NCI-H2196 treated with DMSO at 0.1 percent for 48 hours (cell line): Measurements from ENCODE around the gene JAK1.
"Not testable (repeated sequence)": the region's sequence is repeated elsewhere in the genome, so short reads cannot be mapped to it uniquely, and the experiment has no call there.

Experiments
- DNase-seq: peaks from one replicate; lab custom pipeline; 2025; ENCODE audit not compliant: unreplicated experiment; lab: John Stamatoyannopoulos, UW

Gene JAK1

DNA sequence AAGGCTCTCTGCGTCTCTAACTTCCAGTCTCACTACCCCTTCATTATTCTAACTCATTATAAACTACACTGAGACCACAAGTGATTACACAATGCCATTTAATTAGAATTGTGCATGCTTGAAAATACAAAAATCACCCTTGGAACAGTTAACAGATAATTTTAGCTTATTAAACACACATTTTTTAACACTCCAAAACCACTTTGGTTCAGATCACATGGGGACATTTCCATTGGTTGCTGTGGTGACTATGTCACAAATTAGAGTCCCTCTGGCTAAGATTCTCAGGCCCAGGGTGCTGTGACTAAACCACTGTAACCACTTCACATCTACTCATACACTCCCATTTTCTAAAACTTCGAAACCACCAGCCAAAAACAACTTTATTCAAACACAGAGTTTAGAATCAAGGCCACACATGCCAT is 43.0 kb downstream of the JAK1 start:
- no peak for DNase-seq

GRCh38 chr1:64922336-64922735 is 44.0 kb downstream of the JAK1 start:
- DNase-seq, result no peak

DNA sequence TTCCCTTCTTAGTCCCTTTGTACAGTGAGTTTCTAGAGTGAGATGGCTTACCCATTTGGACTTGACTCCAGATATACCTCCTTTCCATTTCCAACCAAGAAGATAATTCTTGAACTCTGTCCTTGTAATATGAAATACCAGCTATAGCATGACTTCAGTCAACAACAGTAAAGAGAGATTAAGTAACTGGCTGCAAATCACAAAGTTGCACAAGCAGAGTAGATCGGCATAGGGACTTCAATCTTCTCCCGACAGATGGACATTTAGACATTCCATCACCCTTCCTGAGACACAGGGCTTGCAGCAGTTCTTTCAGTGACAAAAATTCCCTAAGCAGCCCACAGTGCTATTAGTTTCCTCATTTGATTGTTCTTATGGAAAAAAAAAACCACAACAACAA is 44.6 kb downstream of the JAK1 start:
- DNase-seq, result no peak

- DNase-seq, result no peak
Measured at GRCh38 chr1:64920941-64921589, 45.3 kb downstream of the JAK1 start.

DNA sequence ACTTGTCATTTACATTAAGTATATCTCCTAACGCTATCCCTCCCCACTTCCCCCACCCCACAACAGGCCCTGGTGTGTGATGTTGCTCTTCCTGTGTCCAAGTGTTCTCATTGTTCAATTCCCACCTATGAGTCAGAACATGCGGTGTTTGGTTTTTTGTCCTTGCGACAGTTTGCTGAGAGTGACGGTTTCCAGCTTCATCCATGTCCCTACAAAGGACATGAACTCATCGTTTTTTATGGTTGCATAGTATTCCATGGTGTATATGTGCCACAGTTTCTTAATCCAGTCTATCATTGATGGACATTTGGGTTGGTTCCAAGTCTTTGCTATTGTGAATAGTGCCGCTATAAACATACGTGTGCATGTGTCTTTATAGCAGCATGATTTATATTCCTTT is 47.2 kb downstream of the JAK1 start:
- not testable (repeated sequence) for DNase-seq

GRCh38 chr1:64917907-64918306 is 48.4 kb downstream of the JAK1 start:
- DNase-seq, result no peak

DNA sequence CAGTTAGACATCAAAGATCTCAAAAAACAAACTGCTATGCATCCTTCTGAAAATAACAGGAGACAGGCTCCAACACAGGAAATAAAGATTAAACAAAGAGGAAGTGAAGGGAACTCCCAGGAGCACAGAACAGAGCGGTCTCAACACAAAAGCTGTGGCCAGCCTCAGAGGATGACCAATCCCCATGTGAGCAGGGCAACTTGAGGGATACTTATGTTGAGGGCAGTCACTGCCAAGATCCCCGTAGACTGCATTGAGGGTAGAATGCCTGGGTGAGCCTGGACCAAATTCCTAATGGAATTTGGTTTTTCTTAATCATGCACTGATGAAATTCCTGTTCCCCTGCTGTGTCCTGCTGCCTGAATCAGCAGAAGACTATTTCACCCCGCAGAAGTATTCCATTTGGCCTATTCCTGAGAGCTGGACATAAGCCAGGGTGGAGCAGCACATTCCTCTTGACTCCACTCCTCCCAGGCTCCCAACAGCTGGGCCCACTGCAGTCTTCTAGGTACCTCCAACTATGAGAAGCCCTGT is 49.0 kb downstream of the JAK1 start:
- no peak for DNase-seq

DNA sequence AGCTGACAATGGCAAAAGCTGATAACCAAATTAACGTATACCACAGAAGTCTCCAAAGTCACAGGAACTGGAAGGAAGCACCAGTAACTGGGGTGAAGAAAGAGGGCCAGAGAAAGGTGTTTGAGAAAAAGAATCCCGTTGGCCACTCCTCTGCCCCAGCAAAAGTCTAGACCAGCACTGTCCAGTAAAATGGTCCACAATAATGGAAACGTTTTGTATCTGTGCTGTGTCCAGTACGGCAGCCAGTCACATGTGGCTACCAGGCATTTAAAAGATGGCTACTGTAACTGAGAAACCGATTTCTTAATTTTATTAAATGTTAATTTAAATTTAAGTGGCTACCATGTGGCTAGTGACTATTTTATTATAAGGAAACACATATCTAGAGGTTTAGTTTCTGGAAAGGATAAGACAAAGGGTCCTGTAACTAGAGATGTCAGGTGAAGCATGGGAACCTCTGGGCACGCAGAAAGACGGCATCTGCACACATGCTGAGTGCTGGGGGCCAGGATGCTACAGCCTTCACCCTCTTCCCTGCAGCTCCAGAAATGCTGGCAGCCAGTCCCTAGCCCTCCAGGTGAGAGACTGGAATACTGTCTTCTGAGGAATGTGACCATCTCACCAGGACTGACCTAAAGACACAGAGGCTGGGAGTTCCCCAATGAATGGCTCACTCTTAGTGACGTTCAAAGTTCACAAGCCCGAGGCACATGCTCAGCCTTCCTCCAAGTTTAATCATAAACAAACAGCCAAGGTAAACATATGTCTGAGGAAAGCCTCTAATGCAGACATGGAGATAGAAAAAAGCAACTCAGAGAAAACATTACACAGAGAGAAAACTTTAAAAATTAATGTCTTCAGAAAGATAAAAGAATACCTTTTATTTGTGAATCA is 50.7 kb downstream of the JAK1 start:
- DNase-seq, result no peak

GRCh38 chr1:64913361-64914015 is 52.9 kb downstream of the JAK1 start:
- no peak for DNase-seq

DNA sequence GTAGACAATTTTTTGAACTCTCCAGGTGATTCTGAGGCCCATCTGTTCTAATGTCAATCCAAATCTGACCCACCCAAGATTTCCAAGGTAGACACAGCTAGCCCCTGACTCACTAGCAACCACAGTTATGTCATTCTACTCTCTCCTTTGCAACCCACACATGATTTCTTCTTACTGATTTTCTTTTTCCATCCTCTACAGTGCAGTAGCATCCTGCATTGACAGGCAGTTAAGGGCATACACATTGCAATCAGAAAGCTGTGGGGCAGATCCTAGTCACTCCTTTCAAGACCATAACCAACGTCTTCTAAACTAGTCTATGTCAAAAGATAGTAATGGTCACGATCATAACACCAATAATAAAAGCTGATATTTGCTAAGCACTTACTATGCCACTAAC is 54.2 kb downstream of the JAK1 start:
- no peak for DNase-seq

DNA sequence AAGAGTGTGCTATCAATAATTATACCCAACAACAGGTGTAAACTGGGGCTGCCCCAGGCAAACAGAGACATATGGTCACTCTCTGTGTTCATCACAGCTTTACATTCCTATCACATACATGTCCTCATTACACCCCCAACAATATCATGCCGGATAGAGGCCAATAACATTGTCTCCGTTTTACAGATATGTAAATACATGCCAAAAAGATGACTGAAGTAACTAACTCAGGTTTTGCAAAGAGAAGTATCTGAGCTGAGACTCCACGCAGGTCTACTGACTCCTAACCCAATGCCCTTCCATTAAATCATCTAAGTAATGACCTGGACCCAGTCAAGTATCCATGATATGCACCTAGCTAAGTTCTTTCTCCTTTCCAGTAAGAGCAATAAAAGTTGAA is 55.0 kb downstream of the JAK1 start:
- DNase-seq, result no peak

GRCh38 chr1:64909031-64909430 is 57.3 kb downstream of the JAK1 start:
- DNase-seq, result no peak

DNA sequence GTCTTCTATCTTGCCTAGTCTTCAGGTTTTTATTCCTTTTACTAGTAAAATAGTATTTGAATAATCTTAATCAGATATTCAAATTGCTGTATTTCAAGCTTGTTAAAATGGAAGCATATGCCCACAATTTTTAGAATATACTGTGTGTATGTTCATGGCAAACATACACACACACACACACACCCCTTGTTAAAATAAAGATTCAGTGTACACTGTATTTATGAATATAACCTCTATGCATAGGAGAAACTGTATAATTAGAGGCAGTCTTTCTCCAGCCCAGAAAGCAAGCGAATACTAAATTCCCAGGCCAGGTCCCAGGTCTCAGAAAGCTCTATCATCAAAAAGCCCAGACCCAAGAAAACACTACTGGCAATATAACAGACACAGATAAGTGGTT is 57.8 kb downstream of the JAK1 start:
- no peak for DNase-seq

DNA sequence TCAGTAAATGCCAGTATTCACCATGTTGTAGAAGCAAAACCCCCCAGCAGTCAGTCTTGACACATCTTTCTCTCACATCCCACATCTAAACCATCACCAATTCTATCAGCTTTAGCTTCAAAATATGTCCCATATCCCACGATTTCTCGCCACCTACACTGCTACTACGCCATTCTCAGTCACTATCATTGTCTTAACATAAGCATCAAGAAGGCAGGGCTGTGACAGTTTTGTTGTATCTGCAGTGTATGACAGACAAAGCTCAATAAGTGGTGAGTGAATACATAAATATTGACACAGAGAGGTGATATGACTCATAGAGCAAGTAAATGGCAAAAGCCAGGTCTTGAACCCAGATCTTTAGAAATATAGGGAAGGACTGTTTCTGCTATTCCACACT is 59.9 kb downstream of the JAK1 start:
- no peak for DNase-seq

GRCh38 chr1:64903593-64903992 is 62.8 kb downstream of the JAK1 start:
- no peak for DNase-seq

GRCh38 chr1:64901663-64902062 is 64.7 kb downstream of the JAK1 start:
- no peak for DNase-seq

GRCh38 chr1:64900916-64901315 is 65.4 kb downstream of the JAK1 start:
- no peak for DNase-seq

- DNase-seq, result peak; percentile 51
Measured at GRCh38 chr1:64898107-64898861, 68.1 kb downstream of the JAK1 start.

DNA sequence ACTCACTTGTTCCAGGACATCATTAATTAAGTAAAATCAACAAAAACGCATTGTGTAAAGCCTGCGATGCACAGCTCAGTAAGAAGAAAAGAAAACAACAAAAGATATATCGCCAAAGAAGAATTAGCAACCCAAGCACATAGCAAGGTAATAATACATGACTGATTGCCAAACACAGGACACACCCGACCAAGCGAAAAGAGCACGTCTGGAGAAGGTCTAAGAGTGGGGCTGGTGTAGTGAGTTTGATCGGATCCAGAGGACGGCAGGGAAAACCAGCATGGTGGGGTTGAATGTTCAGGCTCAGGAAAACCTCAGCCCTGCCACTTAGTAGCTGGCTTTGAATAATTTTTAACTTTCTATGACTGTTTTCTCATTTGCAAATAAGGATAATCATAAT is 69.8 kb downstream of the JAK1 start:
- no peak for DNase-seq

GRCh38 chr1:64895500-64895899 is 70.8 kb downstream of the JAK1 start:
- no peak for DNase-seq
